HepG2 (cell line): ENCODE results near the gene UBE3B.

Experiments used
- GLI4 ChIP-seq: sonication (generic); formaldehyde crosslinking; IDR thresholded peaks from 2 replicates; pipeline ENCODE4 v1.5.1; 2020; ENCODE audit warnings: missing genetic modification reagents, mild to moderate bottlenecking, moderate library complexity, borderline replicate concordance
- POLR2AphosphoS5 ChIP-seq: IDR thresholded peaks from 2 replicates; pipeline ENCODE4 v1.6.1; 2012; ENCODE audit warnings: low read depth, low read length
- ZKSCAN8 ChIP-seq: IDR thresholded peaks from 2 replicates; pipeline ENCODE4 v1.6.1; 2016; ENCODE audit warnings: borderline replicate concordance, missing genetic modification reagents, missing compliant biosample characterization
- TF ChIP-seq, protein P1 (sequence below): fragments of 450-650 bp; IDR thresholded peaks from 2 replicates; pipeline ENCODE4 v1.6.1; 2017; ENCODE audit warnings: mild to moderate bottlenecking
- TF ChIP-seq, protein P2 (sequence below): IDR thresholded peaks from 2 replicates; pipeline ENCODE4 v1.4.0; 2020; ENCODE audit warnings: mild to moderate bottlenecking, missing genetic modification reagents
- TF ChIP-seq, protein P3 (sequence below): sonication (generic); formaldehyde crosslinking; IDR thresholded peaks from 2 replicates; pipeline ENCODE4 v1.5.0; 2020; ENCODE audit warnings: mild to moderate bottlenecking, missing genetic modification reagents, moderate library complexity
- TF ChIP-seq, protein P4 (sequence below), 2 experiments: IDR thresholded peaks; 2 replicates each; pipeline ENCODE4 v1.6.1; 2011 to 2012; ENCODE audit warnings: low read length in 2 of 2, borderline replicate concordance in 1 of 2, low read depth in 1 of 2, mild to moderate bottlenecking in 1 of 2, moderate library complexity in 1 of 2
- TF ChIP-seq, protein P5 (sequence below): IDR thresholded peaks from 2 replicates; pipeline ENCODE4 v1.6.1; 2012; ENCODE audit warnings: inconsistent platforms

DNA sequence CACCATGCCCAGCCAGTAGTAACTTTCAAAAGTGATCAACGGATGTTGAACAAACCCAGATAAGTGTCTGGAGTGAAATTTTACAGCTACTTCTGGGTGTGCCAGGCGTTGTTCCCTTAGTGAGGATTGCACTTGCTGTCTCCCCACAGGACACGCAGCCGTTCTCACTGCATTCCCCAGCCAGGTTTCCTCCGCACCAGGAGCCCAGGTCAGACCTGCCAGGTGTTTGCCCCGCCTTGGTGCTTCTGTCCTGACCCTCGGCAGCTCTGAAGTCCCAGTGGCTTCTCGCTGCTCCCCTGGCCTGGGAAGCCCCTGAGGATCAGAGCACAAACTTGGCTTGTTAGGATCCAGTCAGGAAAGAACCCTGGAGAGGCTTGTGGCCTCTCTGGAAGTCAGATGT lies 59.7 kb downstream of the UBE3B start:
- TF ChIP-seq, protein P1, sequence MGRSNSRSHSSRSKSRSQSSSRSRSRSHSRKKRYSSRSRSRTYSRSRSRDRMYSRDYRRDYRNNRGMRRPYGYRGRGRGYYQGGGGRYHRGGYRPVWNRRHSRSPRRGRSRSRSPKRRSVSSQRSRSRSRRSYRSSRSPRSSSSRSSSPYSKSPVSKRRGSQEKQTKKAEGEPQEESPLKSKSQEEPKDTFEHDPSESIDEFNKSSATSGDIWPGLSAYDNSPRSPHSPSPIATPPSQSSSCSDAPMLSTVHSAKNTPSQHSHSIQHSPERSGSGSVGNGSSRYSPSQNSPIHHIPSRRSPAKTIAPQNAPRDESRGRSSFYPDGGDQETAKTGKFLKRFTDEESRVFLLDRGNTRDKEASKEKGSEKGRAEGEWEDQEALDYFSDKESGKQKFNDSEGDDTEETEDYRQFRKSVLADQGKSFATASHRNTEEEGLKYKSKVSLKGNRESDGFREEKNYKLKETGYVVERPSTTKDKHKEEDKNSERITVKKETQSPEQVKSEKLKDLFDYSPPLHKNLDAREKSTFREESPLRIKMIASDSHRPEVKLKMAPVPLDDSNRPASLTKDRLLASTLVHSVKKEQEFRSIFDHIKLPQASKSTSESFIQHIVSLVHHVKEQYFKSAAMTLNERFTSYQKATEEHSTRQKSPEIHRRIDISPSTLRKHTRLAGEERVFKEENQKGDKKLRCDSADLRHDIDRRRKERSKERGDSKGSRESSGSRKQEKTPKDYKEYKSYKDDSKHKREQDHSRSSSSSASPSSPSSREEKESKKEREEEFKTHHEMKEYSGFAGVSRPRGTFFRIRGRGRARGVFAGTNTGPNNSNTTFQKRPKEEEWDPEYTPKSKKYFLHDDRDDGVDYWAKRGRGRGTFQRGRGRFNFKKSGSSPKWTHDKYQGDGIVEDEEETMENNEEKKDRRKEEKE = no peak
- TF ChIP-seq, protein P2, sequence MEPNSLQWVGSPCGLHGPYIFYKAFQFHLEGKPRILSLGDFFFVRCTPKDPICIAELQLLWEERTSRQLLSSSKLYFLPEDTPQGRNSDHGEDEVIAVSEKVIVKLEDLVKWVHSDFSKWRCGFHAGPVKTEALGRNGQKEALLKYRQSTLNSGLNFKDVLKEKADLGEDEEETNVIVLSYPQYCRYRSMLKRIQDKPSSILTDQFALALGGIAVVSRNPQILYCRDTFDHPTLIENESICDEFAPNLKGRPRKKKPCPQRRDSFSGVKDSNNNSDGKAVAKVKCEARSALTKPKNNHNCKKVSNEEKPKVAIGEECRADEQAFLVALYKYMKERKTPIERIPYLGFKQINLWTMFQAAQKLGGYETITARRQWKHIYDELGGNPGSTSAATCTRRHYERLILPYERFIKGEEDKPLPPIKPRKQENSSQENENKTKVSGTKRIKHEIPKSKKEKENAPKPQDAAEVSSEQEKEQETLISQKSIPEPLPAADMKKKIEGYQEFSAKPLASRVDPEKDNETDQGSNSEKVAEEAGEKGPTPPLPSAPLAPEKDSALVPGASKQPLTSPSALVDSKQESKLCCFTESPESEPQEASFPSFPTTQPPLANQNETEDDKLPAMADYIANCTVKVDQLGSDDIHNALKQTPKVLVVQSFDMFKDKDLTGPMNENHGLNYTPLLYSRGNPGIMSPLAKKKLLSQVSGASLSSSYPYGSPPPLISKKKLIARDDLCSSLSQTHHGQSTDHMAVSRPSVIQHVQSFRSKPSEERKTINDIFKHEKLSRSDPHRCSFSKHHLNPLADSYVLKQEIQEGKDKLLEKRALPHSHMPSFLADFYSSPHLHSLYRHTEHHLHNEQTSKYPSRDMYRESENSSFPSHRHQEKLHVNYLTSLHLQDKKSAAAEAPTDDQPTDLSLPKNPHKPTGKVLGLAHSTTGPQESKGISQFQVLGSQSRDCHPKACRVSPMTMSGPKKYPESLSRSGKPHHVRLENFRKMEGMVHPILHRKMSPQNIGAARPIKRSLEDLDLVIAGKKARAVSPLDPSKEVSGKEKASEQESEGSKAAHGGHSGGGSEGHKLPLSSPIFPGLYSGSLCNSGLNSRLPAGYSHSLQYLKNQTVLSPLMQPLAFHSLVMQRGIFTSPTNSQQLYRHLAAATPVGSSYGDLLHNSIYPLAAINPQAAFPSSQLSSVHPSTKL (CRISPR knock-in tag) = no peak
- TF ChIP-seq, protein P3, sequence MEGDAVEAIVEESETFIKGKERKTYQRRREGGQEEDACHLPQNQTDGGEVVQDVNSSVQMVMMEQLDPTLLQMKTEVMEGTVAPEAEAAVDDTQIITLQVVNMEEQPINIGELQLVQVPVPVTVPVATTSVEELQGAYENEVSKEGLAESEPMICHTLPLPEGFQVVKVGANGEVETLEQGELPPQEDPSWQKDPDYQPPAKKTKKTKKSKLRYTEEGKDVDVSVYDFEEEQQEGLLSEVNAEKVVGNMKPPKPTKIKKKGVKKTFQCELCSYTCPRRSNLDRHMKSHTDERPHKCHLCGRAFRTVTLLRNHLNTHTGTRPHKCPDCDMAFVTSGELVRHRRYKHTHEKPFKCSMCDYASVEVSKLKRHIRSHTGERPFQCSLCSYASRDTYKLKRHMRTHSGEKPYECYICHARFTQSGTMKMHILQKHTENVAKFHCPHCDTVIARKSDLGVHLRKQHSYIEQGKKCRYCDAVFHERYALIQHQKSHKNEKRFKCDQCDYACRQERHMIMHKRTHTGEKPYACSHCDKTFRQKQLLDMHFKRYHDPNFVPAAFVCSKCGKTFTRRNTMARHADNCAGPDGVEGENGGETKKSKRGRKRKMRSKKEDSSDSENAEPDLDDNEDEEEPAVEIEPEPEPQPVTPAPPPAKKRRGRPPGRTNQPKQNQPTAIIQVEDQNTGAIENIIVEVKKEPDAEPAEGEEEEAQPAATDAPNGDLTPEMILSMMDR = no peak
- no peak for TF ChIP-seq ZKSCAN8 (CRISPR knock-in tag)
- TF ChIP-seq POLR2AphosphoS5 = no peak
- TF ChIP-seq, protein P4, sequence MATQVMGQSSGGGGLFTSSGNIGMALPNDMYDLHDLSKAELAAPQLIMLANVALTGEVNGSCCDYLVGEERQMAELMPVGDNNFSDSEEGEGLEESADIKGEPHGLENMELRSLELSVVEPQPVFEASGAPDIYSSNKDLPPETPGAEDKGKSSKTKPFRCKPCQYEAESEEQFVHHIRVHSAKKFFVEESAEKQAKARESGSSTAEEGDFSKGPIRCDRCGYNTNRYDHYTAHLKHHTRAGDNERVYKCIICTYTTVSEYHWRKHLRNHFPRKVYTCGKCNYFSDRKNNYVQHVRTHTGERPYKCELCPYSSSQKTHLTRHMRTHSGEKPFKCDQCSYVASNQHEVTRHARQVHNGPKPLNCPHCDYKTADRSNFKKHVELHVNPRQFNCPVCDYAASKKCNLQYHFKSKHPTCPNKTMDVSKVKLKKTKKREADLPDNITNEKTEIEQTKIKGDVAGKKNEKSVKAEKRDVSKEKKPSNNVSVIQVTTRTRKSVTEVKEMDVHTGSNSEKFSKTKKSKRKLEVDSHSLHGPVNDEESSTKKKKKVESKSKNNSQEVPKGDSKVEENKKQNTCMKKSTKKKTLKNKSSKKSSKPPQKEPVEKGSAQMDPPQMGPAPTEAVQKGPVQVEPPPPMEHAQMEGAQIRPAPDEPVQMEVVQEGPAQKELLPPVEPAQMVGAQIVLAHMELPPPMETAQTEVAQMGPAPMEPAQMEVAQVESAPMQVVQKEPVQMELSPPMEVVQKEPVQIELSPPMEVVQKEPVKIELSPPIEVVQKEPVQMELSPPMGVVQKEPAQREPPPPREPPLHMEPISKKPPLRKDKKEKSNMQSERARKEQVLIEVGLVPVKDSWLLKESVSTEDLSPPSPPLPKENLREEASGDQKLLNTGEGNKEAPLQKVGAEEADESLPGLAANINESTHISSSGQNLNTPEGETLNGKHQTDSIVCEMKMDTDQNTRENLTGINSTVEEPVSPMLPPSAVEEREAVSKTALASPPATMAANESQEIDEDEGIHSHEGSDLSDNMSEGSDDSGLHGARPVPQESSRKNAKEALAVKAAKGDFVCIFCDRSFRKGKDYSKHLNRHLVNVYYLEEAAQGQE (IDR thresholded peaks at IDR 0.05; ENCODE audit: borderline replicate concordance in 1 of 2, low read depth in 1 of 2, low read length in 2 of 2) = no peak
- TF ChIP-seq GLI4 (CRISPR knock-in tag) = no peak
- TF ChIP-seq, protein P5, sequence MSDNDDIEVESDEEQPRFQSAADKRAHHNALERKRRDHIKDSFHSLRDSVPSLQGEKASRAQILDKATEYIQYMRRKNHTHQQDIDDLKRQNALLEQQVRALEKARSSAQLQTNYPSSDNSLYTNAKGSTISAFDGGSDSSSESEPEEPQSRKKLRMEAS = no peak
